Body of pancreas (tissue), 4 donors: ENCODE measurements around the gene ASPN.

Experiments used
- CTCF ChIP-seq, 7 experiments: fragments of 450-650 bp in 4 of 7; fragments of 200-600 bp in 3 of 7; sonication (generic) in 3 of 7; IDR thresholded peaks; one replicate each; pipeline ENCODE4 v1.5.1; 2016 to 2019; ENCODE audit warnings: antibody characterized with exemption in 7 of 7
- POLR2A ChIP-seq, 3 donors: fragments of 450-650 bp; IDR thresholded peaks; one replicate each; pipeline ENCODE4 v1.6.1; 2016; ENCODE audit warnings: antibody characterized with exemption in 3 of 3, mild to moderate bottlenecking in 2 of 3

DNA sequence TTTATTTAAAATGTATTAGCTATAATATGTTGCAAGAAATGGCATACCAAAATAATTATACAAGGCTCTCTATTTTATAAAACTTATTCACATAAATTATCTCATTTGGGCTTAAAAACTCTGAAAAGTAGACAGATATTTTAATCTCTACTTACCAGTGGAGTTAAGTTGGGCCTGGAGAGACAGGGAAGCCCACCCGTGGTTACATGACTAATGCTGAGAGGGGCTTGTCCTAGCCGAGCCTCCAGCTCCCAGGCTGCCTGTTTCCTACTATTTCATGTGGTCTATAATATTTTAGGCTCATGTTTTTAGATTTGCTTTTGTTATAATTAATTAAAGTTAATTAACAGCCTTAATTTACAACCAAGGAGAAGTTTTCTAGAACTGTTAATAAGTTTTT, 20.9 kb upstream of the ASPN start:
- TF ChIP-seq CTCF (IDR thresholded peaks at IDR 0.05), result no peak
- no peak for TF ChIP-seq POLR2A (IDR thresholded peaks at IDR 0.05)
